Mesendoderm (in vitro differentiated cells): ENCODE data around the gene MARK3.

Experiments used
- DNase-seq: peaks from one replicate; pipeline ENCODE4 v3.0.0; 2013
- H2AK5ac ChIP-seq: 2 replicates; pipeline ENCODE4 v1.6.1; 2013; ENCODE audit warnings: low read length, inconsistent platforms
- H2BK120ac ChIP-seq: 2 replicates; pipeline ENCODE4 v1.6.1; 2013; ENCODE audit warnings: low read depth, mild to moderate bottlenecking, low read length, moderate library complexity, mixed read lengths
- H2BK15ac ChIP-seq: replicated peaks from 2 replicates; pipeline ENCODE4 v1.6.1; 2013; ENCODE audit warnings: low read depth, mild to moderate bottlenecking, moderate library complexity
- H2BK5ac ChIP-seq: 2 replicates; pipeline ENCODE4 v1.6.1; 2013; ENCODE audit warnings: low read length, inconsistent platforms
- H3K18ac ChIP-seq: 2 replicates; pipeline ENCODE4 v1.6.1; 2013; ENCODE audit warnings: mild to moderate bottlenecking, low read length, mixed read lengths
- H3K23ac ChIP-seq: one replicate; pipeline ENCODE4 v1.6.1; 2013; ENCODE audit warnings: low read length
- H3K27ac ChIP-seq: 2 replicates; pipeline ENCODE4 v1.5.1; 2013; ENCODE audit warnings: low read depth, mild to moderate bottlenecking, inconsistent platforms, low read length, moderate library complexity
- H3K27me3 ChIP-seq: 2 replicates; pipeline ENCODE4 v1.6.1; 2013; ENCODE audit warnings: low read length, control low read depth, mild to moderate bottlenecking, inconsistent platforms; ENCODE audit not compliant: insufficient read depth, poor library complexity
- H3K36me3 ChIP-seq: 2 replicates; pipeline ENCODE4 v1.6.1; 2013; ENCODE audit warnings: low read length, inconsistent platforms; ENCODE audit not compliant: control insufficient read depth, insufficient read depth
- H3K4ac ChIP-seq: one replicate; pipeline ENCODE4 v1.6.1; 2013; ENCODE audit warnings: low read depth, mild to moderate bottlenecking, low read length, moderate library complexity
- H3K4me1 ChIP-seq: 2 replicates; pipeline ENCODE4 v1.6.1; 2013; ENCODE audit warnings: low read depth, low read length, inconsistent platforms; ENCODE audit not compliant: control insufficient read depth
- H3K4me2 ChIP-seq: 2 replicates; pipeline ENCODE4 v1.6.1; 2013; ENCODE audit warnings: low read length
- H3K4me3 ChIP-seq: 2 replicates; pipeline ENCODE4 v1.5.1; 2013; ENCODE audit warnings: mild to moderate bottlenecking, low read length
- H3K56ac ChIP-seq: one replicate; pipeline ENCODE4 v1.6.1; 2013; ENCODE audit warnings: low read length
- H3K79me1 ChIP-seq: 2 replicates; pipeline ENCODE4 v1.6.1; 2013; ENCODE audit warnings: low read length, inconsistent platforms
- H3K79me2 ChIP-seq: 2 replicates; pipeline ENCODE4 v1.6.1; 2013; ENCODE audit warnings: mild to moderate bottlenecking, low read length; ENCODE audit not compliant: control insufficient read depth, insufficient read depth
- H3K9ac ChIP-seq: 2 replicates; pipeline ENCODE4 v1.6.1; 2013; ENCODE audit warnings: low read length, inconsistent platforms
- H4K5ac ChIP-seq: one replicate; pipeline ENCODE4 v1.6.1; 2013; ENCODE audit warnings: low read length
- H4K8ac ChIP-seq: one replicate; pipeline ENCODE4 v1.6.1; 2013; ENCODE audit warnings: low read depth, mild to moderate bottlenecking, control low read depth, low read length, moderate library complexity
- WGBS: extraction: QIAGEN DNeasy Blood & Tissue Kit; methylation state at CpG from one replicate; pipeline ENCODE4 v1.1.7; 2013; ENCODE audit warnings: low lambda C conversion rate, missing lambda C conversion rate; ENCODE audit not compliant: insufficient coverage; ENCODE audit errors: extremely low coverage; 5-methylcytosine and 5-hydroxymethylcytosine counted together

Gene MARK3

DNA sequence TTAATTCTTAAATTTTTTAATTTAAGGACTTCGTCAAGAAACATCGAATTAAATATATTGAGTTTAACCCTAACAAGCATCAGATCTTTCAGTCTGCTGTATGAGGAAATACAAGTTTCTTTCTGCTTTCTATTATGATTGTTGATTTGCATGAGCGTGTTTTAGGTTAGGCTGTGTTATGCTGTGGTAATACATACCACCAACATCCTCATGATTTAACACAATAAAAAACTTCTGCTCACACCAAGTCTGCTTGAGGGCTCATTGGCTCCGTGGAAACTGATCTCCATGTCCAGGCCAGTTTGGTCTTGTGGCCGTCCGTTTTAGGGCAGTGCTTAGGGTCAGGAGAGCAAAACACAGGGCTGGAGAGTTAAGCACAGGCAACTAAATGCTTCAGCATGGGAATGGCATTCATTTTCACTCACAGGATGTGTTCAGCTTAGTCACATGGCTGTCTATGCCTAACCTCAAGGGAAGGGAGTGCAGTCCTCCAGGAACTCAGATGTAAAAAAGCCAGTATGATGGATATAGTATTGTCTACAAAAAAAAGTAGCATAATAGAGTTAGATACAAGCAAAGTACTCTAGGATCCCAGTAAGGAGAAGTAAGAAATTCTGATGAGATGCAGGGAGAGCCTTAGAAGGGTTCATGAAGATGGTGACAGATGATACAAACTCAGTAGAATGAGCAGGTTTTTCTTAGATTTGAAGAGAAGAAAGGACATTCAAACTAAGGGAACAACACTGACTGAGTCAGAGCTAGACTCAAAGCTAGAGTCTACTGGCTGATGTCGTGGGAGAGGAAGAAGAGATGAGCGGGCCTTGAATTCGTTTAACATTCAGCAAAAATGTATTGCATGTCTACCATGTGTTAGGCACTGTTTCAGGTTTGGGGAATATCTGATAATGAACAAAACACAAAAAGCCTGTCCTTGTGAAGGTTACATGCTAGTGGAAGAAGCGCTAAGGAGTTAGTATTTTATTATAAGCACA is 16.3 kb downstream of the MARK3 start:
- H3K4ac ChIP-seq = no peak overlapping the region
- WGBS = no CpG with 5 or more reads among the region's 10 CpGs
- peak overlapping the region; percentile 11 for H2BK5ac ChIP-seq
- H3K27ac ChIP-seq = no peak overlapping the region
- H3K36me3 ChIP-seq = peaks cover 1% of the 10 kb centered on the region
- H2BK15ac ChIP-seq = no peak overlapping the region
- H3K79me1 ChIP-seq = peaks cover 11% of the 10 kb centered on the region
- H3K27me3 ChIP-seq = no peaks in the 10 kb centered on the region
- H3K4me1 ChIP-seq = peaks cover 2% of the 10 kb centered on the region
- H3K4me3 ChIP-seq = no peak overlapping the region
- H3K18ac ChIP-seq = no peak overlapping the region
- peak; percentile 64 for DNase-seq
- no peak overlapping the region for H3K4me2 ChIP-seq
- H2BK120ac ChIP-seq = no peak overlapping the region
- H2AK5ac ChIP-seq = no peak overlapping the region
- peak overlapping the region; percentile 4 for H3K9ac ChIP-seq
- no peak overlapping the region for H4K5ac ChIP-seq
- H4K8ac ChIP-seq = no peak overlapping the region
- no peak overlapping the region for H3K23ac ChIP-seq
- H3K79me2 ChIP-seq = peaks cover 54% of the 10 kb centered on the region
- peak overlapping the region; percentile 57 for H3K56ac ChIP-seq

GRCh38 chr14:103402695-103403094 is 17.5 kb downstream of the MARK3 start:
- Histone ChIP-seq H4K5ac (no peak overlapping the region), H3K56ac (no peak overlapping the region), H2BK5ac (no peak overlapping the region), H2BK120ac (no peak overlapping the region), H3K36me3 (peaks cover 1% of the 10 kb centered on the region), H3K9ac (no peak overlapping the region), H3K27me3 (no peaks in the 10 kb centered on the region), H3K4ac (no peak overlapping the region), H2BK15ac (no peak overlapping the region), H3K27ac (no peak overlapping the region), H3K4me3 (no peak overlapping the region), H4K8ac (no peak overlapping the region), H3K79me2 (peaks cover 49% of the 10 kb centered on the region), H3K4me2 (no peak overlapping the region), H3K79me1 (peaks cover 10% of the 10 kb centered on the region), H2AK5ac (no peak overlapping the region), H3K4me1 (peaks cover 2% of the 10 kb centered on the region), H3K18ac (no peak overlapping the region), H3K23ac (no peak overlapping the region)
- peak; percentile 85 for DNase-seq
- no CpG with 5 or more reads among the region's 2 CpGs for WGBS

GRCh38 chr14:103404032-103404918 is 19.1 kb downstream of the MARK3 start:
- no peak overlapping the region for H3K23ac ChIP-seq
- DNase-seq = no peak
- H4K5ac ChIP-seq = no peak overlapping the region
- H3K79me2 ChIP-seq = peaks cover 42% of the 10 kb centered on the region
- no peak overlapping the region for H3K4me3 ChIP-seq
- no peak overlapping the region for H2AK5ac ChIP-seq
- no peak overlapping the region for H2BK120ac ChIP-seq
- H3K4me2 ChIP-seq = no peak overlapping the region
- no peak overlapping the region for H3K18ac ChIP-seq
- 100% methylated on average over 3 of the region's 9 CpGs for WGBS
- no peak overlapping the region for H2BK5ac ChIP-seq
- no peak overlapping the region for H3K56ac ChIP-seq
- H3K79me1 ChIP-seq = peaks cover 15% of the 10 kb centered on the region
- H4K8ac ChIP-seq = no peak overlapping the region
- H3K27ac ChIP-seq = no peak overlapping the region
- H3K36me3 ChIP-seq = peaks cover 1% of the 10 kb centered on the region
- H3K27me3 ChIP-seq = no peaks in the 10 kb centered on the region
- H3K4ac ChIP-seq = no peak overlapping the region
- H2BK15ac ChIP-seq = no peak overlapping the region
- H3K4me1 ChIP-seq = peaks cover 7% of the 10 kb centered on the region
- H3K9ac ChIP-seq = no peak overlapping the region

DNA sequence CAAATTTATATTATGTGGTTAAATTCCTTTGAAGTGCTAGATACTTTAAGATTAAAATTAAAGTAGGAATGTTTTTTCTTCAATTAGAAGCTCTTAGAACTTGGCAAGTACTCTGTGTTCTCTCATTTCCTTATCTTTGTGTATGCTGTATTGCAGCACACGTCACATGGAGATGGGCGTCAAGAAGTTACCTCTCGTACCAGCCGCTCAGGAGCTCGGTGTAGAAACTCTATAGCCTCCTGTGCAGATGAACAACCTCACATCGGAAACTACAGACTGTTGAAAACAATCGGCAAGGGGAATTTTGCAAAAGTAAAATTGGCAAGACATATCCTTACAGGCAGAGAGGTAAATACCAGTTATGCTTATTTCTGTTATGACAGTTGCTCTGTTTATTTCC is 19.7 kb downstream of the MARK3 start:
- Histone ChIP-seq H3K23ac (no peak overlapping the region), H3K79me2 (peaks cover 38% of the 10 kb centered on the region), H3K27ac (no peak overlapping the region), H3K9ac (no peak overlapping the region), H2BK120ac (no peak overlapping the region), H3K18ac (no peak overlapping the region), H3K4me1 (peaks cover 7% of the 10 kb centered on the region), H3K56ac (no peak overlapping the region), H4K5ac (no peak overlapping the region), H2AK5ac (no peak overlapping the region), H3K27me3 (no peaks in the 10 kb centered on the region), H3K79me1 (peaks cover 15% of the 10 kb centered on the region), H2BK15ac (no peak overlapping the region), H2BK5ac (no peak overlapping the region), H3K4me3 (no peak overlapping the region), H3K4me2 (no peak overlapping the region), H3K4ac (no peak overlapping the region), H4K8ac (no peak overlapping the region), H3K36me3 (peaks cover 1% of the 10 kb centered on the region)
- WGBS = no CpG with 5 or more reads among the region's 7 CpGs
- no peak for DNase-seq

- peak; percentile 78 for DNase-seq
- Histone ChIP-seq H3K4ac (no peak overlapping the region), H3K56ac (no peak overlapping the region), H3K4me2 (no peak overlapping the region), H3K9ac (no peak overlapping the region), H3K4me3 (no peak overlapping the region), H3K27ac (peak overlapping the region; percentile 28), H3K18ac (no peak overlapping the region), H2AK5ac (no peak overlapping the region), H3K36me3 (peaks cover 2% of the 10 kb centered on the region), H2BK5ac (no peak overlapping the region), H2BK120ac (no peak overlapping the region), H3K23ac (no peak overlapping the region), H2BK15ac (no peak overlapping the region), H3K79me2 (peaks cover 16% of the 10 kb centered on the region), H3K4me1 (peaks cover 5% of the 10 kb centered on the region), H3K27me3 (no peaks in the 10 kb centered on the region), H4K5ac (no peak overlapping the region), H4K8ac (no peak overlapping the region), H3K79me1 (peaks cover 13% of the 10 kb centered on the region)
- WGBS = no CpG with 5 or more reads among the region's 7 CpGs
Measured at GRCh38 chr14:103408491-103409155, 23.4 kb downstream of the MARK3 start.
